ENCODE measurements around the gene ITFG1. TPM values are rescaled to one million over a fixed set of nuclear protein-coding genes. Genes with fewer than 3 reads are reported as not detected.

ITFG1 gene
- total RNA-seq, 1 experiment from 2014 or later: 38.2 TPM

DNA sequence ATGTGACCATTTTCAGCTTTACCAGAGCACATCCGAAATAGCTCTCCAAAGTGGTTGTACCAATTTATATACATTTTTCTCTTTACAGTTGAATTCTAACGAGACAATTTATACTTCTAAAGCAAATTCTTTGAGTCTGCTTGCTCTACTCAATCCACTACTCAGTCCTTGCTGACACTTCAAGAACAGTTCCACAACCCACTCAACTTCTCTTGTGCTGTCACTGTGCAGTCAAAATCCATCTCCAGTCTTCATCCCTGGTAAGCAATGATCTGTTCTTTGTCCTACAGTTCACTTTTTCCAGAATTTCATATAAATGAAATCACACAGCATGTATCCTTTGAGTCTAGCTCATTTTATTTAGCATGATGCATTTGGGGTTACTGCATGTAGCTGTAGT, 347.7 kb downstream of the ITFG1 start:
- H3K27me3 ChIP-seq (replicated peaks; ENCODE audit: control insufficient read depth, insufficient read depth, low read length): no peaks in the 10 kb centered on the region
- Mint-ChIP-seq H3K27me3 (ENCODE audit: insufficient read depth, unreplicated experiment) (no peaks in the 10 kb centered on the region), H3K27ac (ENCODE audit: unreplicated experiment) (no peak overlapping the region), H3K9me3 (ENCODE audit: unreplicated experiment) (no peaks in the 10 kb centered on the region), H3K4me3 (ENCODE audit: unreplicated experiment) (no peak overlapping the region), H3K36me3 (ENCODE audit: insufficient read depth, unreplicated experiment) (peaks cover 14% of the 10 kb centered on the region), H3K4me1 (ENCODE audit: low read depth, unreplicated experiment) (no peaks in the 10 kb centered on the region)
- intact Hi-C loops (cut with micrococcal nuclease; ENCODE audit: unreplicated experiment): no loop called here
- H3K9me3 ChIP-seq: no peaks in the 10 kb centered on the region
- TF ChIP-seq, protein P1, sequence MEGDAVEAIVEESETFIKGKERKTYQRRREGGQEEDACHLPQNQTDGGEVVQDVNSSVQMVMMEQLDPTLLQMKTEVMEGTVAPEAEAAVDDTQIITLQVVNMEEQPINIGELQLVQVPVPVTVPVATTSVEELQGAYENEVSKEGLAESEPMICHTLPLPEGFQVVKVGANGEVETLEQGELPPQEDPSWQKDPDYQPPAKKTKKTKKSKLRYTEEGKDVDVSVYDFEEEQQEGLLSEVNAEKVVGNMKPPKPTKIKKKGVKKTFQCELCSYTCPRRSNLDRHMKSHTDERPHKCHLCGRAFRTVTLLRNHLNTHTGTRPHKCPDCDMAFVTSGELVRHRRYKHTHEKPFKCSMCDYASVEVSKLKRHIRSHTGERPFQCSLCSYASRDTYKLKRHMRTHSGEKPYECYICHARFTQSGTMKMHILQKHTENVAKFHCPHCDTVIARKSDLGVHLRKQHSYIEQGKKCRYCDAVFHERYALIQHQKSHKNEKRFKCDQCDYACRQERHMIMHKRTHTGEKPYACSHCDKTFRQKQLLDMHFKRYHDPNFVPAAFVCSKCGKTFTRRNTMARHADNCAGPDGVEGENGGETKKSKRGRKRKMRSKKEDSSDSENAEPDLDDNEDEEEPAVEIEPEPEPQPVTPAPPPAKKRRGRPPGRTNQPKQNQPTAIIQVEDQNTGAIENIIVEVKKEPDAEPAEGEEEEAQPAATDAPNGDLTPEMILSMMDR (IDR thresholded peaks at IDR 0.05; ENCODE audit: insufficient read depth in 1 of 2, low read depth in 1 of 2, low read length in 1 of 2, severe bottlenecking in 1 of 2, unreplicated experiment in 1 of 2): no peak
- POLR2A ChIA-PET: no interaction called here
- H3K4me1 ChIP-seq: no peaks in the 10 kb centered on the region
- no TSS peak for BruUV-seq (replicated peaks)
- H3K4me3 ChIP-seq (ENCODE audit: low read depth, low read length): no peak overlapping the region
- CTCF ChIA-PET: no interaction called here
- no peaks in the 10 kb centered on the region for H3K36me3 ChIP-seq (ENCODE audit: control insufficient read depth, insufficient read depth, low read length)
- no peak for DNase-seq

DNA sequence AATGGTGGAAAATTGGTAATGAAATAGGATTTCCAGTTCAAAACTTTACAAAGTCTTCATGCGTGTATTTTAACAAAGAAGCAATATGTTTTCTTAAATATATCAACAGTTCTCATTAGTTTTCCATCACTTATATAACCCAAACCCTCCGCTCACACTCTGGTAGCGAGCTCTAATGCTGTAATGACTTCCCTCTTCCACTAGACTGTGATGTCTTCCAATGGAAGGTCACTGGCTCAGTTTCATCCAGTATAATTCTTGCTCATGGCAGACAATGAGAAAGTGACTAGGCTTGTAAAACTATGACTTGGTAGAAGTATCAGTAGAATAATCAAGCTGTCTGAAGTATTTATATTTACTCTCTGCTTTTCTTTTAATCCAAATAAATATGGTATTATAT, 349.9 kb downstream of the ITFG1 start:
- H3K27ac Mint-ChIP-seq (ENCODE audit: unreplicated experiment): no peak overlapping the region

DNA sequence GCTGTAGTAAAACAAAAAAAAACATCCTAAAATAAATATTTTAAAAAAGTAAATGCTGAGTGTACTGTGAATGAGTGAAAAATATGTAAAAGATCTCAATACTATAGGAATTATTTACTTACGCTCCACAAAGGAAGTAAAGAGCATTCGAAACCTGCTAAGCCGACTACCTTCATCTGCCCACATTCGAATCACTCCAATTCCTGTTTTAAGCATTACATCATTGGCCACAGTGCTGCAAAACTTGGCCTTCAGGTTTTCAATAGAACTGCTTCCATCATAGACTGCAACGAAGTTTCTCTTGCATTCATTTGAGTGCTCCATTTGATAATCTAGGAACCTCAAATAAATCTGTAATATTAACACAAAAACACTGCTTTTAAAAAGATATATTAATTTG, 351.5 kb downstream of the ITFG1 start:
- H3K4me1 Mint-ChIP-seq (ENCODE audit: low read depth, unreplicated experiment): no peaks in the 10 kb centered on the region
- ChIA-PET POLR2A (no interaction called here), CTCF (interaction anchor here (0.9 kb wide), 1 partner anchor 72 kb away, joined by 3 read pairs; no protein-coding TSS in a partner anchor)
- H3K4me3 Mint-ChIP-seq (ENCODE audit: unreplicated experiment): no peak overlapping the region
- intact Hi-C loops (cut with micrococcal nuclease; ENCODE audit: unreplicated experiment): no loop called here
- DNase-seq: no peak
- no peaks in the 10 kb centered on the region for H3K27me3 Mint-ChIP-seq (ENCODE audit: insufficient read depth, unreplicated experiment)
- H3K36me3 Mint-ChIP-seq (ENCODE audit: insufficient read depth, unreplicated experiment): no peaks in the 10 kb centered on the region
- H3K4me3 ChIP-seq (ENCODE audit: low read depth, low read length): no peak overlapping the region
- H3K4me1 ChIP-seq: no peaks in the 10 kb centered on the region
- H3K36me3 ChIP-seq (ENCODE audit: control insufficient read depth, insufficient read depth, low read length): no peaks in the 10 kb centered on the region
- TF ChIP-seq, protein P1 (IDR thresholded peaks at IDR 0.05; ENCODE audit: insufficient read depth in 1 of 2, low read depth in 1 of 2, low read length in 1 of 2, severe bottlenecking in 1 of 2, unreplicated experiment in 1 of 2): no peak
- H3K27me3 ChIP-seq (replicated peaks; ENCODE audit: control insufficient read depth, insufficient read depth, low read length): no peaks in the 10 kb centered on the region
- H3K9me3 Mint-ChIP-seq (ENCODE audit: unreplicated experiment): no peaks in the 10 kb centered on the region
- H3K9me3 ChIP-seq: no peaks in the 10 kb centered on the region
- BruUV-seq (replicated peaks): no TSS peak
- no peak overlapping the region for H3K27ac Mint-ChIP-seq (ENCODE audit: unreplicated experiment)

More for the DNA sequence above, 349.9 kb downstream of the ITFG1 start:
- POLR2A ChIA-PET: no interaction called here
- Mint-ChIP-seq H3K27me3 (ENCODE audit: insufficient read depth, unreplicated experiment) (no peaks in the 10 kb centered on the region), H3K4me1 (ENCODE audit: low read depth, unreplicated experiment) (no peaks in the 10 kb centered on the region), H3K4me3 (ENCODE audit: unreplicated experiment) (no peak overlapping the region), H3K36me3 (ENCODE audit: insufficient read depth, unreplicated experiment) (no peaks in the 10 kb centered on the region), H3K9me3 (ENCODE audit: unreplicated experiment) (no peaks in the 10 kb centered on the region)
- CTCF ChIA-PET: interaction anchor here (0.9 to 1.0 kb wide), 2 partner anchors 31 to 92 kb away, joined by 4 read pairs; no protein-coding TSS in a partner anchor
- intact Hi-C loops (cut with micrococcal nuclease; ENCODE audit: unreplicated experiment): no loop called here
- H3K4me3 ChIP-seq (ENCODE audit: low read depth, low read length): no peak overlapping the region
- H3K4me1 ChIP-seq: no peaks in the 10 kb centered on the region
- H3K9me3 ChIP-seq: no peaks in the 10 kb centered on the region
- H3K36me3 ChIP-seq (ENCODE audit: control insufficient read depth, insufficient read depth, low read length): no peaks in the 10 kb centered on the region
- H3K27me3 ChIP-seq (replicated peaks; ENCODE audit: control insufficient read depth, insufficient read depth, low read length): no peaks in the 10 kb centered on the region
- DNase-seq: no peak
- TF ChIP-seq, protein P1 (IDR thresholded peaks at IDR 0.05; ENCODE audit: insufficient read depth in 1 of 2, low read depth in 1 of 2, low read length in 1 of 2, severe bottlenecking in 1 of 2, unreplicated experiment in 1 of 2): peak in 1 of 2 experiments; percentile 19
- no TSS peak for BruUV-seq (replicated peaks)

Other genes starting within 250 kb of the ITFG1 start
- gene PHKB, start 268 bp upstream of the ITFG1 start, total RNA-seq (2022): 61.6 and 74.2 TPM in 2 replicates